K562 (cell line): ENCODE results near the gene B3GALT6. TPM values are rescaled to one million over a fixed set of nuclear protein-coding genes. Genes with fewer than 3 reads are reported as not detected.

Experiments
- AFF1 ChIP-seq, 2 experiments: fragments of 450-650 bp; IDR thresholded peaks; 2 replicates each; pipeline ENCODE4 v1.6.1; 2018; ENCODE audit warnings: mild to moderate bottlenecking in 2 of 2, low read depth in 1 of 2; ENCODE audit not compliant: partially characterized antibody in 2 of 2
- ATF2 ChIP-seq: sonication (generic); formaldehyde crosslinking; IDR thresholded peaks from 2 replicates; pipeline ENCODE4 v1.8.1; 2022; ENCODE audit warnings: missing genetic modification reagents
- EGR1 ChIP-seq: fragments of 450-650 bp; conservative IDR thresholded peaks from 2 replicates; pipeline ENCODE4 v1.6.1; 2017; ENCODE audit warnings: mild to moderate bottlenecking
- ETV5 ChIP-seq: sonication (generic); formaldehyde crosslinking; IDR thresholded peaks from 2 replicates; pipeline ENCODE4 v1.4.0; 2020; ENCODE audit warnings: low read depth, mild to moderate bottlenecking, missing genetic modification reagents
- NELFE ChIP-seq: IDR thresholded peaks from 2 replicates; pipeline ENCODE4 v1.6.1; 2011; ENCODE audit warnings: mild to moderate bottlenecking; ENCODE audit not compliant: insufficient read depth, insufficient read length
- POLR2G ChIP-seq: fragments of 200-400 bp; formaldehyde crosslinking; IDR thresholded peaks from 2 replicates; pipeline ENCODE4 v1.6.1; 2017; ENCODE audit warnings: low read depth, mild to moderate bottlenecking, antibody characterized with exemption, low read length, moderate library complexity
- SRF ChIP-seq, 2 experiments: fragments of 250-450, 450-650 bp in 1 of 2; sonication (Bioruptor Pico) in 1 of 2; sonication (generic) in 1 of 2; formaldehyde crosslinking; IDR thresholded peaks; 2 replicates each; pipeline versions ENCODE4 v1.5.0 to v1.5.1; 2020 to 2022; ENCODE audit warnings: mild to moderate bottlenecking in 1 of 2, missing genetic modification reagents in 1 of 2
- STAG1 ChIP-seq: sonication (generic); formaldehyde crosslinking; IDR thresholded peaks from 2 replicates; pipeline ENCODE4 v1.5.0; 2020; ENCODE audit warnings: missing genetic modification reagents, borderline replicate concordance
- THRAP3 ChIP-seq: fragments of 450-650 bp; IDR thresholded peaks from 2 replicates; pipeline ENCODE4 v1.6.1; 2016; ENCODE audit warnings: mild to moderate bottlenecking, inconsistent platforms, borderline replicate concordance
- ZC3H8 ChIP-seq: fragments of 450-650 bp; IDR thresholded peaks from 2 replicates; pipeline ENCODE4 v1.6.1; 2017
- ZFX ChIP-seq: sonication (generic); formaldehyde crosslinking; IDR thresholded peaks from 2 replicates; pipeline ENCODE4 v1.8.0; 2022; ENCODE audit warnings: mild to moderate bottlenecking, missing genetic modification reagents, moderate library complexity
- ZMIZ1 ChIP-seq, 2 experiments: fragments of 150-350 bp in 1 of 2; IDR thresholded peaks; 2 replicates each; pipeline ENCODE4 v1.6.1; 2012 to 2016; ENCODE audit warnings: low read depth in 2 of 2, low read length in 2 of 2, mild to moderate bottlenecking in 1 of 2, moderate library complexity in 1 of 2
- ZNF23 ChIP-seq: fragments of 250-450 bp; sonication (Bioruptor Pico); IDR thresholded peaks from 2 replicates; pipeline ENCODE4 v1.4.0; 2020; ENCODE audit warnings: mild to moderate bottlenecking
- polyA plus RNA-seq, 8 experiments: library from polyadenylated mRNA; depleted of rRNA in 4 of 8; stranded (reverse) in 5 of 8; unstranded in 3 of 8; fragments of >200 nt; fragmentation: Nextera tagmentation in 2 of 8; fragmentation: Illumina TruSeq in 1 of 8; extraction: Ambion mirVana in 2 of 8; extraction: Trizol in 1 of 8; gene quantifications; 2 replicates each; pipeline versions ENCODE4 v1.2.1 to v1.2.3, GENCODE V29; 2011 to 2014; ENCODE audit warnings: inconsistent platforms in 1 of 8, missing spikeins in 1 of 8
- total RNA-seq, 7 experiments: library from RNA; depleted of rRNA in 6 of 7; stranded (reverse); fragments of >200 nt in 6 of 7; fragmentation: Illumina TruSeq in 2 of 7; extraction: Trizol in 2 of 7; gene quantifications; 2 replicates each; pipeline versions ENCODE4 v1.2.1 to v1.2.3, GENCODE V29; 2011 to 2021; ENCODE audit warnings: low replicate concordance in 1 of 7
- TF ChIP-seq, protein P1 (sequence below): fragments of 450-650 bp; IDR thresholded peaks from 2 replicates; pipeline ENCODE4 v1.6.1; 2017; ENCODE audit warnings: mild to moderate bottlenecking, moderate library complexity
- TF ChIP-seq, protein P2 (sequence below): fragments of 450-650 bp; formaldehyde crosslinking; IDR thresholded peaks from 2 replicates; pipeline ENCODE4 v1.4.0; 2022; ENCODE audit warnings: missing genetic modification characterization

Gene B3GALT6
- total and polyA plus RNA-seq, 9 of the 15 experiments (the other 6 are each of a cell fraction or from before 2014, with no cell fraction given), result 0.68 to 29.8 (median 9.9) TPM

- TF ChIP-seq AFF1 (IDR thresholded peaks at IDR 0.05; ENCODE audit: low read depth in 1 of 2, partially characterized antibody in 2 of 2), result peak in 1 of 2 experiments; percentile 37
- TF ChIP-seq ZMIZ1 (IDR thresholded peaks at IDR 0.05; ENCODE audit: low read depth in 2 of 2, low read length in 2 of 2), result peak in 1 of 2 experiments; percentile 30; a peak in 1 of 4 replicates
- TF ChIP-seq STAG1 (CRISPR knock-in tag), result no peak
- TF ChIP-seq POLR2G, result peak; percentile 75
- TF ChIP-seq ETV5 (CRISPR knock-in tag), result peak; percentile 91
- TF ChIP-seq ZNF23 (CRISPR knock-in tag), result no peak
- TF ChIP-seq, protein P1, sequence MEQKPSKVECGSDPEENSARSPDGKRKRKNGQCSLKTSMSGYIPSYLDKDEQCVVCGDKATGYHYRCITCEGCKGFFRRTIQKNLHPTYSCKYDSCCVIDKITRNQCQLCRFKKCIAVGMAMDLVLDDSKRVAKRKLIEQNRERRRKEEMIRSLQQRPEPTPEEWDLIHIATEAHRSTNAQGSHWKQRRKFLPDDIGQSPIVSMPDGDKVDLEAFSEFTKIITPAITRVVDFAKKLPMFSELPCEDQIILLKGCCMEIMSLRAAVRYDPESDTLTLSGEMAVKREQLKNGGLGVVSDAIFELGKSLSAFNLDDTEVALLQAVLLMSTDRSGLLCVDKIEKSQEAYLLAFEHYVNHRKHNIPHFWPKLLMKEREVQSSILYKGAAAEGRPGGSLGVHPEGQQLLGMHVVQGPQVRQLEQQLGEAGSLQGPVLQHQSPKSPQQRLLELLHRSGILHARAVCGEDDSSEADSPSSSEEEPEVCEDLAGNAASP, result no peak
- peak in 1 of 2 experiments; percentile 75; a peak in 1 of 4 replicates for TF ChIP-seq SRF (CRISPR knock-in tag; IDR thresholded peaks at IDR 0.05)
- TF ChIP-seq ZFX (CRISPR knock-in tag), result peak; percentile 88
- no peak for TF ChIP-seq NELFE
- TF ChIP-seq EGR1, result peak; percentile 85
- TF ChIP-seq, protein P2, sequence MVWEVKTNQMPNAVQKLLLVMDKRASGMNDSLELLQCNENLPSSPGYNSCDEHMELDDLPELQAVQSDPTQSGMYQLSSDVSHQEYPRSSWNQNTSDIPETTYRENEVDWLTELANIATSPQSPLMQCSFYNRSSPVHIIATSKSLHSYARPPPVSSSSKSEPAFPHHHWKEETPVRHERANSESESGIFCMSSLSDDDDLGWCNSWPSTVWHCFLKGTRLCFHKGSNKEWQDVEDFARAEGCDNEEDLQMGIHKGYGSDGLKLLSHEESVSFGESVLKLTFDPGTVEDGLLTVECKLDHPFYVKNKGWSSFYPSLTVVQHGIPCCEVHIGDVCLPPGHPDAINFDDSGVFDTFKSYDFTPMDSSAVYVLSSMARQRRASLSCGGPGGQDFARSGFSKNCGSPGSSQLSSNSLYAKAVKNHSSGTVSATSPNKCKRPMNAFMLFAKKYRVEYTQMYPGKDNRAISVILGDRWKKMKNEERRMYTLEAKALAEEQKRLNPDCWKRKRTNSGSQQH, result no peak
- TF ChIP-seq ZC3H8, result no peak
- TF ChIP-seq ATF2 (CRISPR knock-in tag), result no peak
- TF ChIP-seq THRAP3, result no peak
Observed at GRCh38 chr1:1185101-1185765, 46.8 kb upstream of the B3GALT6 start (continued).
